Measurements from ENCODE around the gene CKS2.

DNA sequence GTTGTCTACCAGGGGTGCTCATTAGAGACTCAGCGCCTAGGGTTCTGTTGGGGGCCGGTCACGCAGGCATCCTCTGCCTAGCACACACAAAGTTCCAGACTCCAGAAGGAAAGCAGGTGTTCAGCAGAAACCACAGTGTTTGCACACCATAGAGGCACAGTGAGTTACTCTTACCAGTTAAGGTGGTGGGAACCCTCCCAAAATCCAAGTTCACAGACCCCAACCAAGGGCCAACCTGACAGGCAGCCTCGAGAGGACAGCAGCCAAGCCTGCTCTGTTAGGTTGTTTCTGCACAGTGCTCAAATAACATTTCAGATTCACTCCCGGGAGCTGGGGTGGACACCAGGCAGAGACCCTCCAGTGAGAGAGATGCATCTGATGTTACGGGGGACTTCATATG, 43.5 kb downstream of the CKS2 start:
- TF ChIP-seq, protein P1, sequence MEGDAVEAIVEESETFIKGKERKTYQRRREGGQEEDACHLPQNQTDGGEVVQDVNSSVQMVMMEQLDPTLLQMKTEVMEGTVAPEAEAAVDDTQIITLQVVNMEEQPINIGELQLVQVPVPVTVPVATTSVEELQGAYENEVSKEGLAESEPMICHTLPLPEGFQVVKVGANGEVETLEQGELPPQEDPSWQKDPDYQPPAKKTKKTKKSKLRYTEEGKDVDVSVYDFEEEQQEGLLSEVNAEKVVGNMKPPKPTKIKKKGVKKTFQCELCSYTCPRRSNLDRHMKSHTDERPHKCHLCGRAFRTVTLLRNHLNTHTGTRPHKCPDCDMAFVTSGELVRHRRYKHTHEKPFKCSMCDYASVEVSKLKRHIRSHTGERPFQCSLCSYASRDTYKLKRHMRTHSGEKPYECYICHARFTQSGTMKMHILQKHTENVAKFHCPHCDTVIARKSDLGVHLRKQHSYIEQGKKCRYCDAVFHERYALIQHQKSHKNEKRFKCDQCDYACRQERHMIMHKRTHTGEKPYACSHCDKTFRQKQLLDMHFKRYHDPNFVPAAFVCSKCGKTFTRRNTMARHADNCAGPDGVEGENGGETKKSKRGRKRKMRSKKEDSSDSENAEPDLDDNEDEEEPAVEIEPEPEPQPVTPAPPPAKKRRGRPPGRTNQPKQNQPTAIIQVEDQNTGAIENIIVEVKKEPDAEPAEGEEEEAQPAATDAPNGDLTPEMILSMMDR (IDR thresholded peaks at IDR 0.05 in 8 of 11, conservative IDR thresholded peaks at IDR 0.05 in 3 of 11): no peak
- TF ChIP-seq POLR2A (IDR thresholded peaks at IDR 0.05): no peak
- no peak for TF ChIP-seq POLR2AphosphoS5 (IDR thresholded peaks at IDR 0.05)

Data from spleen (tissue), 7 donors.